NCI-H2107 treated with DMSO at 0.1 percent for 48 hours (cell line): ENCODE data around the gene PLAC9.

Experiments
- DNase-seq: peaks from one replicate; lab custom pipeline; 2025; ENCODE audit not compliant: unreplicated experiment; lab: John Stamatoyannopoulos, UW

Gene PLAC9

DNA sequence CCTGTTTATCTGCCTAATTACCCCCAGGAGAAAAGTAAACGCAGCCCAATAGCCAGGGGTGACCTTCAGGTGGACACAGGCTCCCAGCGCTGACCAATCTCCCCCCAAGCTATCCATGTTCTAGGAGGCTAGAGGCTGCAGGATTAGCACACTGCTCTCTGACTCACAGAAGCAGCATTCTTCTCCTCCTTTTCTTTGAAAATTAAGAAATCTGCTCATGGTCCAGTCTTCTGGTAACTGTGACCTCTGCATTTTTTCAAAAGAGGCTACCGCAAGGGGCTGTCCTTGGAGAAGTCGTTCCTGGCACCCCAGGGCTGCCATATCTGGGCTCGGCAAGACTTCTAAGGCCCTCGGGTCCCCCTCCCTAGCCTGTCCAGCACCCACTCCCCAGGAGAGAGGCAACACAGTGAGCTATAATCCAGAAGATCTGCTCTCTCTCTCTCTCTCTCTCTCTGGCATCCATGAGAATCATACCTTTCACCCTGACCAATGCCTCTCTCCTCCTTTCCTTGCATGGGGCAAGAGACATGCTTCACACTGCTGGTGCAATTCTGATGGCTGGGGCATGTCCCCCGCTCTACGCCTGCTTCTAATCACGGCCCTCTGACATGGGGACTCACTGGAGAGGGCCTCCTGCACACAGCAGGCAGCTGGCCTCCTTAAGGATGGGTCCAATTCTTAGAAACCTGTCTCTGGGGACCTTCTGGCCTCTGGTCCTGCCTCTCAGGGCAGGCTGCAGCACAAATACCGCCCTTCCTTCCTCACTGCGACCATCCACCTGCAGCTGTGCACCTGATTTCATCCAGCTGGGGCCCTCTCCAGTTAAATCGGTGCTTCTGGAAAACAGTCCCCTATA, 45.5 kb downstream of the PLAC9 start:
- DNase-seq: no peak

DNA sequence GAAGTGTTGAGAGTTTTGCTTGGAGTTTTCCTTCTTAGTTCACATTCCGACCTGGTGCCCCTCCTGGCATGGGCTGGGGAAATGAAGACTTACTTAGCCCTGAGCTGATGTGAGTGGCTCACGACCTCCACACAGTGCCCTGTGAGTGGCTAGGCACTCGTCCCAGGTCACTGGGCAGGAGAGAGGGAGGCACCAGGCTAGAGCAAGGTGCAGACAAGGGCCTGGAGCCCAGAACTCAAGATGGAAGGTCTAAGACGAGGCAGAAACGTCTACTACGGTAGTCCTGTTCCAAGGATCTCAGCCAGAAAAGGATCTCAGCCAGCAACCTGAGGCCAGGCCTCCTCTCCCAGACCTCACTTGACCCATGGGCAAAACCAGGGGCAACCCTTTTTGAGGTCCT, 50.5 kb downstream of the PLAC9 start:
- no peak for DNase-seq

DNA sequence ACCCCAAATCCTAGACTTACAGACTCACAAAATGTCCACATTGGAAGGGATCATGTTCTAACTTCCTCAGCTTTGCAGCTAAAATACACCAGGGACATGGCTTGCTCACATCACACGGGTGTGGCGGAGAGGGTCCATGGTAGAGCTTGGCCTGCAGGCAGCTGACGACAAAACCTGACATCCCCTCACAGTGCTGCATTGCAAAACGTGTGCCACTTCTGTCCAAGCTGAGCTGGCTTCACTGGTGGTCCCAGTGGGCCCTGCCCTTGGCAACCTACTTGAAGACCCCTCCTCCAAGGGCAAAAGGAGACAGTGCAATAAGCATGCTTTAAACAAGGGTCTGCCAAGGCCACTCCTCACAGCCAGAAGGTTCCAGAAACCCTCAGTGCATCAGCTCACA, 50.9 kb downstream of the PLAC9 start:
- no peak for DNase-seq

DNA sequence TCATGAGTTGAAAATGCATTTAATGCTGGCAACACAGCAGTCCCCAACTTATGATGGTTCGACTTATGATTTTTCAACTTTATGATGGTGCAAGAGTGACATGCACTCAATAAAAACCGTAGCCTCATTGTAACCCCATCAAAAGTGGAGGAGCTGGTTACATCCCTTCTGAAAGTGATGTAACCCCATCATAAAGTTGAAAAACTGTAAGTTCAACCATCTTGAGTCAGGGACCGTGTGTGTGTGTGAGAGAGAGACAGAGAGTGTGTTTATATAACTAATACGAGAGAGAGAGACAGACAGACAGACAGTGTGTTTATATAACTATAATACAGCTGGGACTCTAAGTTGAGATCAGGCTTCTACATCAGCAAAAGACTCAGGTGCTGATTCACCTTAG, 51.8 kb downstream of the PLAC9 start:
- no peak for DNase-seq

DNA sequence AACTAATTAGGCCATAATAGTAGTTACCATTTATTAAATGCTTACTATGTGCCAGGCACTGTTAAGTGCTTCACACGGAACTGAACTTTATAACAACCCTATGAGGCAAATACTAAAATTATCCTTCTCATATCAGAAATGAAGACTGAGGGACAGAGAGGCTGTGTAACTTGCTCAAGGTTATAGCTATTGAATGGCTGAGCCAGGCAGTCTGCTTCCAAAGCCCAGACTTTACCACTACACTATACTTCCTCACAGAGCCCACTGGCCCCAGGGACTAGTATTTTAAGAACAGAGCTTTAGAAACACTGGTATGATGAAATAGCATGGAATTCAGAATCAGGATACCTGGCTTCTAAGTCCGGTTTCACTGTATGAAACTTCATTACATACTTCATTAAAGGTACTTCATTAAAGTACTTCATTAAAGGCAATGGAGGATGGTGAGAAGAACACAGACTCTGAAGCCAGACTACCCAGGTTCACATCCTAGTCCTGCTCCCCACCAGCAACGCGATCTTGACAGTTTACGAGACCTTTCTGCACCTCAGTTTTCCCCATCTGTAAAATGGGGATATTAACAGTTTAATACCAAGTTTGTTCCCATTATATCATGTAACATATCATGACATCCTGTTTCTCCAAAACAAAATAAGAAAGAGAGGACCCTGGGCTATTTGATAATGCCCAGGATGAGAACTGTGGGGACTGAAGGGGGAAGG, 53.2 kb downstream of the PLAC9 start:
- no peak for DNase-seq

DNA sequence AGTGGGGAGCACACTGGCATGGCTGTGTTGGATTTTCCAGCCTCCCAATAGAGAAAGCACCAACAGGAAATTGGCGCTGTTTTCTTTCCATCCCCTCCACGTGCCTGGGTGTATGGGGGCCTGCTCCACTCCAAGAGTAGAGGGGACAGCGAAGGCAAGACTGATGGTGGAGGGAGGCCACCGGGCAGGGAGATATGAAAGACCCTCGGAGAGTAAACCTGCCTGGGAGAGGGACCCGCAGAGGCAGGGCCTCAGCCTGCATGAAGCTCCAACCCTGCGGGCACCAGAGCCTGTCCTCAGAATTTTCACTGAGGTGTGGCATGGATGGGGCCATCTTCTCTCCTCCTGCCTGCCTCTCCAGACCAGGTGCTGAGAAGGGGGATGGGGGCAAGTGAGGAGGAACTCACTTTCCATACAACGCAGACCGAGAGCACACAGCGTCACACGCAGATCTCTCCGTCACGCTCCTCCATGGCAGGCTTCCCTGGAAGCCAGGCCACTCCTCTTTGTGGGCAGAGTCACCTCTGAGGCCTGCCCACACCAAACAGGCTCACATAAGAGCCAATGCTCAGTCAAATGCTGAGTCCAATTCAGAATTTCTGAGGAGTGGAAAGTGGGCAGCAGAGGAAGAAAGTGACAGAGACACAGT, 54.0 kb downstream of the PLAC9 start:
- no peak for DNase-seq

DNA sequence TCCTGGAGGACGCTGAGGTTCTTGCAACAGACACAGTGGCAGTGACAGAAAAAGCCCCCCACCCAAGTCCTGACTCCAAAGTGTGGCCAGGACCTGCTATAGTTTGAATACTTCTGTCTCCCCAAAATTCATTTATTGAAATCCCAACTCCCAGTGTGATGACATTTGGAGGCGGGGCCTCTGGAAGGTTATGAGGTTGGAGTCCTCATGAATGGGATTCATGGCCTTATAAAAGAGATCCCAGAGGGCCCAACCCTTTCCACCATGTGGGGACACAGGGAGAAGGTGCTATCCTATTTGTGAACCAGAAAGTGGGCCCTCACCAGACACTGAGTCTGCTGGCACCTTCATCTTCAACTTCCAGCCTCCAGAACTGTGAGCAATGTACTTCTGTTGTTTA, 54.5 kb downstream of the PLAC9 start:
- DNase-seq: no peak

DNA sequence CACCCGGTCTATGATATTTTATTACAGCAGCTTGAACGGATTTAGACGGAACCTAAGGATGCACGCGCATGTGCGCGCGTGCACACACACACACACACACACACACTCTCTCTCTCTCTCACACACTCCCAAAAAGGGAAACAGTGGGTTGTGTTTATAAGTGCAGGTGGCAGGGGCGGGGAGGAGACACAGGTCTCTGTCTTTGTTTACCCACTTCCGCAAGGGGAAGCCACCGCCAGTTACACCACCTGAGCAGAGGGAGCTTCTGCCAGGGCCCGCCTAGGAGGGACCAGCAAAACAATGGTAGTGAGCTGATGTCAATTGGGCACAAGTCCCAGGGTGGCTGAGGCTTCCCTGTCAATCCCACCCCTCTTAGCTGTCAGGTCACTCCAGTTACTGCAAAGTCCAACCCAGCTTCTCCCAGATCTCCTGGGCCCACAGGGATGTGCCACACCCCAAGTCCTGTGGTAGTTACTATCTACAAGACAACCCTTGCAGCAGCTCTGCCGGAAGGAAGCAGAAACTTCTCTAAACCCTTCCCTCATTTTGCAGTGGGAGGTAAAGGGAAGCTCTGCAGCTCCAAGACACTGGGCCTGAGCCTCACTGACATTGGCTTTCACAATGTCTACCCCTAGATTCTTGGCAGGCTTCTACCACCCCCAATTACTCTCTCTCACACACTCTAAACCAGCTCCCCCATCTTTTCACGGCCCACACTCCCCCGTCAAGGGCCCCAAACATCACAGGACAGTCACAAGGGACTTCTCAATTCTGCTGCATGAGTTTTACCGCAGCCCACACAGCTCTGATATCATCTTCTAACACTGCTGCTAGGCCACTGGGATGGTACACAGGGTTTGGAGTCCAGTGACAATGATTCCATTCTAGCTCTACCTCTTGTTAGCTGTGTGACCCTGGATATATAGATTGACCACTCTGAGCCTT, 55.2 kb downstream of the PLAC9 start:
- no peak for DNase-seq

DNA sequence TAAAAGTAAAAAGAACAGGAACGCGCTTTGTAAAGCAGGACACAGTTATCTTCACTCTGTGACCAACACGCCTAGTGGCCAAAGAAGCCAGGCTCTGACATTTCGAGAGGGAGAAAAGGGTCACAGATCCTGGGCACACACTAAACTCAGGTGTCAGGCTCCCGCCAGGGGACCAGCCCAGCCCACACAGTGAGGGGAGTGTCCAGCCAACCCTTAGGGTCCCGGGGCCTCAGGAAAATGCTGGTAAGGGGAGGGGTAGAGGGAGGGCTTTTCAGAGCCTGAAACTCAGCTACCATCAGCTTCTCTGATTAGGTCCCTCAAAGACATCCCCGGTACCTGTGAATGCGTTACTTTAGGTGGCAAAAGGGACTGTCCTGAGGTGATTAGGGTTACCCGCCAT, 56.2 kb downstream of the PLAC9 start:
- DNase-seq: no peak

DNA sequence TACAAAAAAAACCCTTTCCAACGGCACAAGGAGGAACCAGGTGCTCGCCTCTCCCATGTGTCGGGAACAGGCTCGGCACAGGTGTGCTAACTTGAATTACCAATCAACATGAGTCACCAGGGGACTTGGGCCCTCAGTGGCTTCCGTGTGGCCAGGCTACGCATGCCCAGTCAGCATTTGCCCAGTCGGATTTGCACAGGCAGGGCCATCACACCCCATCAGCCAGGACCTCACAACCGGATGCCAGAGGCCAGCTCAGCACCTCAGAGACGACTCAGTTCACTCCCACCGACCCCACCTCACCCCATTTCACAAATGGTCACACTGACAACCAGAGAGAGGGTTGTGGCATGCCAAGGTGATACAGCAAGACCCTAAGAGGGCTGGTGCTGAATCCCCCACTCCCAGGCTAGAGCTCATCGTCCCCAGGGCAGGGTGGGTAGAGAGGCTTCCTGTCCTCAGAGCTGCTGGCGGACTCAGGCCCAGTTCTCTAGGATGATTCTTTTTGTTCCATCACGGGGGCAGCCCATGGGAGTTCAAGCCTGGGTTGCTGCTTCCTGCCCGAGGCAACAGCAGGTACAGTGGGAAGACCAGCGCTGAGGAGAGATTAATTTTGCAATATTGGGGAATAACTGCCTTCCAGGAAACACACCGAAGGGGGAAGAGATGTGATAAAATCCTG, 59.2 kb downstream of the PLAC9 start:
- DNase-seq: no peak

DNA sequence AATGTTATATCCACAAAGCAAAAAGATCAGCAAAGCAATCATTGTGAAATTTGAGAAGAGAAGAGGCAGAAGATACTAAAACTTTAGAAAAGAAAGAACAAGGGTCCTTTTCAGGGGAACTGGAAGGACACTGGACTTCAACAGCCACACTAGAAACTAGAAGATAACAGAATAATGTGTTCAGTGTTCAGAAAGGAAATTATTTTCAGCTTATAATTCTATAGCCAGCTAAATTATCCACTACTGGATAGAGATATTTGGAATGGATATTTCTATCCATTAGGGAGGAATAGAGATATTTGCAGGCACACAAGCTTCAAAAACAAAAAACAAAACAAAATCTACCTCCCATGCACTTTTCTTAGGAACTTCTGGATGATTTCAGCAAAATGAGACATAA, 60.0 kb downstream of the PLAC9 start:
- no peak for DNase-seq

DNA sequence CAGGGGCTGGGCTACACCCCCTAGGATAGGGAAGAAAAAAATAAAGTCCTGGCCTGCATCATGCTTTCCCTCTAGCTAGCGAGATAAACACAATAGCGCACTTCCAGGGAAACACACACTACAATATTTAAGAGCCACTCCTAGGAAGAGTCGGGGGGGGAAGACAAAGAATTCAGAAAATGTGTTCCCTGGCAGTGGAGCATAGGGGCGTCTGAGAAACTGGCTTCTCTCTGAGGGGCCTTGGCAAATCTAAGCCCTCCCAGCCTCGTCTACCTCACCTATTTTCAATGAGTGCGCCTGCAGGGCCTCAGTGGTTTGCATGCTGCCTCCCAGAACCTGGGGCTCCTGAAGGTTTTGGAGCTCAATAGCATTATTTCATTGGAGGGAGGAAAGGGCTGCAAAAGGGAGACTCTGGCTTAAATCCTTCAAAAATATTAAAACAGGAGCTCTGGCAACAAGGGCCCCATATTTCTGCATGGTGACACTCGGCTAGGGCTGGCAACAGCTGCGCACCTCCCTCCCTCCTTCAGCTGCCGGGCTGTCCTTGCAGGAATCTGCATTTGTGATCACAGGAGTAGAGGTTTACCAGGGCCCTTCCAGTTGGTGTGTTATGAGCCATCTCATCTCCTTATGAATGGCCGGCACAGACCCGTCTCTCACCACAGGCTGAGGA, 62.0 kb downstream of the PLAC9 start:
- DNase-seq: no peak
